Daoy (cell line): ENCODE measurements around the gene GDPD5. TPM values are rescaled to one million over a fixed set of nuclear protein-coding genes. Genes with fewer than 3 reads are reported as not detected.

Source experiments
- DNase-seq: peaks from one replicate; pipeline ENCODE4 v3.0.0-alpha.2; 2015; ENCODE audit warnings: low read depth
- total RNA-seq: library from RNA; depleted of rRNA; stranded (reverse); fragments of >200 nt; shearing (Covaris generic); gene quantifications from 2 replicates; pipeline ENCODE4 v1.2.3, GENCODE V29; 2014

The GDPD5 gene
- total RNA-seq, 1 experiment from 2014 or later = 2.6 TPM

DNA sequence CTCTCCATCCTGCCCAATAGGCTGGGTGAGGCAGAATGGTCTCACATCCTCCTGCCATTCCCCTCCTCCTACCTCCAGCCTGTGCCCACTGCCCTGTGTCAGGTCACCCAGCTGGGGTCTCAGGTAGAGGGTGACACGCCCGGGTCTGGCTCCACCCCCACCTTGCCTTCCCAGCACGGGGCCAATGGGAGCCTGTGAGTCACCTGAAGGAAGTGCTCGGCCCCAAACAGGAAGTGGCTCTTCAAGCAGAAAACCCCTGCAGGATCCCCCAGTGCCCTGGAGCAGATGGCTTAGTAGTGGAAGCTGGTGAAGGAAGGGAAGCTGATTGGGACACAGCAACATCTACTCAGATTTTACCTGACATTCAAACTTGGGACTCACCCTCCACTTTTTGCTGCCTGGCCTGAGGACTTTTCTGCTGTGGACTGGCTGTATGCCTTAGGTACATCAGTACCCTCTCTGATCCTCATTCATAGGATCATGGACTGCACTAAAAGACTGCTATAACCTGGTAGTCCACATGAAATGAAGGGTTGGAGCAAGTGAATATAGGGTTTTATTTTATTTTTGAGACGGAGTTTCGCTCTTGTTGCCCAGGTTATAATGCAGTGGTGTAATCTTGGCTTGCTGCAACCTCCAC, 33.4 kb downstream of the GDPD5 start:
- DNase-seq = peak; percentile 76

GRCh38 chr11:75491465-75491864, 34.3 kb downstream of the GDPD5 start:
- no peak for DNase-seq

- peak; percentile 81 for DNase-seq
Observed at GRCh38 chr11:75490221-75491181, 35.2 kb downstream of the GDPD5 start.

- no peak for DNase-seq
Observed at GRCh38 chr11:75487365-75487764, 38.4 kb downstream of the GDPD5 start.

DNA sequence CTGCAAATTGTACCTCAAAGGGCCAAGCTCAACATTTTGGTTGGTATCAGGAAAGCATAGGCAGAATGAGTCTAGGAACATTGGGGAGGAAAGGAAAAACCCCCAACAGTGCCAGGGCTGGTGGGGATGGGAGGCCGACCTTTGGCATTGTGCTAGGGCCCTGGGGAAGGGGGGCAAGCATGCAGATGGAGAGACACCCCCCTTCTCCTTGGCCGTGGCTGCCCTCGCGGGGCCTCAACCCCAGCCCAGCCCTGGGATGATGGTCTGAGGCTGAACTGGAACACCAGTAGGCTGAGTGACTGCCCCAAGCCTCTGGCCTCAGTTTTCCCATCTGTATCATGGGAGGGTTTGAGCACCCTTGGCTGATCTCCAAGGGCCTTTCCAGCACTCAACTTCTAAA, 40.0 kb downstream of the GDPD5 start:
- DNase-seq = no peak

- DNase-seq = no peak
Observed at GRCh38 chr11:75482931-75483469, 42.7 kb downstream of the GDPD5 start.

DNA sequence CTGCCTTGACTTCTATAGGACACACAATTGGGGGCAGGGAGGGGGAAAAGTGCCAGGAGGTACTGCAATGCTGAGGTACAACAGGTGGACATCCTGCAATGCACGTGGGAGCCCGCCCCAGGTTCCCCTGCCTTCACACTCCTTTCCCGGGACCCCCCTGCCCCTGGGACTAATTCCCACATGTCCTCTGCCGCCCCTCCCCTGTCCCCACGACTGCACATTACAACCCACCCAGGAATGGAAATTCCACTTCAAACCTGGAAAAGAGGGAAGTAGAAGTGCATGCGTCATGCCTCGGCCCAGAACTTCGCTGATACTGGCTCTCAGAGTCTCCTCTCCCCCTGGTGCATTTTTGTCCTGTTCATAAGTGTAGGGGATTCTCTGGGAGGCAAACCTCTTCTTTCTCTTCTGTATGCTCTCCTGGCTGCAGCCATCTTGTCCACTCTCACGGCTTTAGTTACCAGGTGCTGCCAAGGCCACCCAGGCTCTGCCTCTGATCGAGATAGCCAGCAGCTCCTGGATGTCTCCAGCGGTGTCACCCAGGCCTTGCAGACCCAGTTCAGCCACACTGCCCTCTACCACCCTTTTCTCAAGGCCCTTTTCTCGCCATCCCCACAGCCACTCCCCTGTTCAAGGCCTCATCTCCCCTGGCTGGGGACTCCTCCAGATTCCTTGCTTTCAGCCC, 43.7 kb downstream of the GDPD5 start:
- no peak for DNase-seq

GRCh38 chr11:75481223-75481921, 44.4 kb downstream of the GDPD5 start:
- no peak for DNase-seq

DNA sequence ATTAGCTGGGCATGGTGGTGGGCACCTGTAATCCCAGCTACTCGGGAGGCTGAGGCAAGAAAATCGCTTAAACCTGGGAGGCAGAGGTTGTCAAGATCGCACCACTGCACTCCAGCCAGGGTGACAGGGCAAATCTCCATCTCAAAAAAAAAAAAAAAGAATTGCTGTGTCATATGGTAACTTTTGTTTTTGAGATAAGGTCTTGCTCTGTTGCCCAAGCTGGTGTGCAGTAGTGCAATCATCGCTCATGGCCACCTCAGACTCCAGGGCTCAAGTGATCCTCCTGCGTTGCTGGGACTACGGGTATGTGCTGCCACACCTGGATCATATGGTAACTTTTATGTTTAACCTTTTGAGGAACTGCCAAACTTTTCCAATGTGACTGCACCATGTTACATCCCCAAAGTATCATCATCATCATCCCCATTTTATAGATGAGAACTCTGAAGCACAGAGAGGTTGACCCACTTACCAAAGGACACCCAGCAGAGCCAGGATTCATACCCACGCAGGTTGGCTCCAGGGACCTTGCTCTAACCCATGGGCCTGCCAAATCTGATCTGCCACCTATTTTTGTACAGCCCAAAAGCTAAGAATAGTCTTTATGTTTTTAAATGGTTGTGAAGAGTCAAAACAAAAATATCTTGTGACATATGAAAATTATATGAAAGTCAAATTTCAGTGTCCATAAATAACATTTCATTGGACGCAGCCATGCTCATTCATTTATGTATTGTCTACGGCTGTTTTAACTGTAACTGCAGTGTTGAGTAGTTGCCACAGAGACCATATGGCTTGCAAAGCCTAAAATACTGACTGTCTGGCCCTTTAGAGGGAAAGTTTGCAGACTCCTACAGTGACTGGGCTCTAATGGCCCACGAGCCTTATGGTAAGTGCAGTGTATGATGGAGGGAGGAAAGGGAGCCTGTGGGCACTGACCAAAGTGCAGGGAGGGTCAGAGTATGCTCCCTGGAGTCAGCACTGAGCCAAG, 45.3 kb downstream of the GDPD5 start:
- no peak for DNase-seq

GRCh38 chr11:75479597-75480145, 46.1 kb downstream of the GDPD5 start:
- no peak for DNase-seq

DNA sequence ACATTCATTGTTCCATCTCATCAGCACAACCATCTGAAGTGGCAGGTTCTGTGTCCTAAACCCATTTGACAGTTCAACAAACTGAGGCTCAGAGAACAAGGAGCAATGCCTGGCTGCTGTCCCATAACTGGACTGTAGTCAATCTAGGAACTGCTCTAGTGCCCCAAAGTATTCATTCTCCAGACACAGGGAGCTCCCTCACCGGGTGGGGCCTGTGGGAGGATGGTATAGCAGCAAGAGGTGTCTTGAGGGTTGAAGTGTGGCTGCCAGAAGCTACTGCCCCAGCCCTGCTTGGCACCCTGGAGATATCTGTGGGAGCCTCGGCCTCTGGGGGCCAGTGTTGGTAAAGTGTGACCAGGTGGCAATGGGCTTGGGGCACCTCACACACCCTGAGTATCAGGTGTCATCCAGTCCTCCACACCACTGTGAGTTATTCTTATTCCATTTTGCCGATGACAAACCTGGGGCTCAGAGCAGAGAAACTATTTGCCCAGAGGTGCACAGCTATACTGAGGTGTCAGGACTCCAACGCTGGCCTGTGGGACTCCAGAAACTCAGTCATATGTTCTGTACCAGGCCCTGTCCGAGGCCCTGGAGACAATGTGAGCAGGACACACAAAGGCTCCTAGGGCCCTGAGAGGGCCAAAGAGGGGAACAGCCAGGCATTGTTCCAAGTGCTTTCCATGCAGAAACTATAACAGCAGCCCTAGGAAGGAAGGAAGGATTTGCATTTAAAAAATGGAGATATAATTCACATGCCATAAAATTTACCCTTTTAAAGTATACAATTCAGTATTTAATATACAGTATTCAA, 46.8 kb downstream of the GDPD5 start:
- no peak for DNase-seq

GRCh38 chr11:75477614-75477935, 48.2 kb downstream of the GDPD5 start:
- no peak for DNase-seq

DNA sequence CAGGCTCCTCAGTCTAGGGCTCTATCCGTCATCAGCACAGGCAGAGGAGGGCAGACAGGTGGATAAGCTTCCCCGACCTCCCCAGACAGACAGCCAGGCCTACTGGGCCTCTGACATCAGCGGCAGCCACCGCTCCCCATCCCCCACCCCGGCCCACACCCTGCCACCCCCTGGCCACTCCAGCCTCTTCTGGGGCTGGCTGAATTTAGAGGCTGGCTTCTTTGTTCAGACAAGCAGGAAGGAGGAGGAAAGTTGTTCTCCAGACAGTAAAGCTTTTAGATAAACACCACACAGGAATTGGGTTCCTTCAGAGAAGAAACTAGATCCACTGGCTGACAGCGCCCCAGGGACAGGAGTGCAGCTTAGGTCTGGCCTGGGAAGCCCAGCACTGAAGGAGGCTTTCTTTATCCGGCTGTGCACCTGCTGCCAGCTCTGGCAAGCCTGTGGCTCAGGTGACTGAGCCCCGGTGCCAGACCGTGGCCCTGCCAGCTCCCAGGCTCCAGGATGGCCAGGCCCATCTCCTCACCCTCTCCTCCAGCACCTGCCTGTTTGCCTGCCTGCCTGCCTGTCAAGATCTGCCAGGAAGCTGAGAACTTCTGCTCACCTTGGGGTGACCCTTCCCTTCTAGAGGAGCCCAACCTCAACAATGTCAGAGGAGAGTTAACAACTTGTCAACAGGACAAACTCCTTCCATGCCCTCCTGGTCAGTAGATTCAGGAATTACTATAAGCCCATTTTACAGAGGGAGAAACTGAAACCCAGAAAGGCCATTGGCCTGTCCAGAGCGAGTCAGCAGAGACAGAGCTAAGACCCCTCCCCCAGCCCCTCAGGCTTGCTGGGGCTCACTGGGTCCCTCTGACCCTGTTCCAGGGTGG, 48.8 kb downstream of the GDPD5 start:
- no peak for DNase-seq

DNA sequence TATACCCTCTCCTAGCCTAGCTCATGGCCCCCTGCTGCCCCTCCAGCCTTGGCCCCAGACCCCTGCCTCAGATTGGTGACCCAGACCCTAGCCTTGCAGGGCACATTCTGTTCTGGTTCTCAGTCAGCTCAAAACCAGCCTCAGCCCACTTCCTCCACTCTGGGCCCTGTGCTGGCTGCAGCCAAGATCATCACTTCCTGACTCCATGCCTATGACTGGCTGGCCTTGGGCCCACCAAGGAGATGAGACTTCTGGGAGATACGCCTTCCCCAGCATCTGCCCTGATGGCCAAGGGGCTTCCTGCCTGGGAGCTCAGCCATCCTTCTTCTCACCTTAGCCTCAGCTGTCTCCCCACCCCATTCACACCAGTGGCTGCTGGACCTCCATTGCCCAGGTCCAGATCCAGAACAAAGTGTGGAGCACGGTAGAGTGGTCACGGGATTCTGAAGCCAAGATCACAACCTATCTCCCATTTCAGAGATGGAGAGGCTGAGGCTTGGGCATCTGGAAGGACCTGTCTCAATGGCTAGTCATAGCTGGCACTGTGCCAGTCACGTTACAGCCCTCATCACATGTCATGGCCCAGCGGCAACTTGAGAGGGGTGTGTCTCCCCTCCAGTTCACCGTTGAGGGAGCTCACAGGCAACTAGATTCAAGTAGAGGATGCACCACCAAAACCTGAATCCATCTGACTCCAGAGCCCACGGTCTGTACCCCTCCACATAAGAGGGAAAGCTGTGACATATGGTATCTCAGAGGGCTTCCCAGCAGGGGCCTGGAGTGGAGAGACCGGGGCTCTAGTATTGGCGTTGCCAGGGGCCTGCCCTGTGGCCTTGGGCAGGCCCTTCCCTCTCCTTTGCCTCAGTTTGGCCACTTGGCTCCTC, 49.7 kb downstream of the GDPD5 start:
- peak; percentile 63 for DNase-seq

GRCh38 chr11:75474878-75475766, 50.6 kb downstream of the GDPD5 start:
- DNase-seq = peak; percentile 64

- no peak for DNase-seq
Observed at GRCh38 chr11:75474240-75474639, 51.5 kb downstream of the GDPD5 start.
